Measurements from ENCODE around the gene NBDY.
"Not testable (repeated sequence)": the region's sequence is repeated elsewhere in the genome, so short reads cannot be mapped to it uniquely, and the experiment has no call there.

NBDY gene

GRCh38 chrX:56764975-56765791 is 36.1 kb downstream of the NBDY start:
- DNase-seq, result no peak

DNA sequence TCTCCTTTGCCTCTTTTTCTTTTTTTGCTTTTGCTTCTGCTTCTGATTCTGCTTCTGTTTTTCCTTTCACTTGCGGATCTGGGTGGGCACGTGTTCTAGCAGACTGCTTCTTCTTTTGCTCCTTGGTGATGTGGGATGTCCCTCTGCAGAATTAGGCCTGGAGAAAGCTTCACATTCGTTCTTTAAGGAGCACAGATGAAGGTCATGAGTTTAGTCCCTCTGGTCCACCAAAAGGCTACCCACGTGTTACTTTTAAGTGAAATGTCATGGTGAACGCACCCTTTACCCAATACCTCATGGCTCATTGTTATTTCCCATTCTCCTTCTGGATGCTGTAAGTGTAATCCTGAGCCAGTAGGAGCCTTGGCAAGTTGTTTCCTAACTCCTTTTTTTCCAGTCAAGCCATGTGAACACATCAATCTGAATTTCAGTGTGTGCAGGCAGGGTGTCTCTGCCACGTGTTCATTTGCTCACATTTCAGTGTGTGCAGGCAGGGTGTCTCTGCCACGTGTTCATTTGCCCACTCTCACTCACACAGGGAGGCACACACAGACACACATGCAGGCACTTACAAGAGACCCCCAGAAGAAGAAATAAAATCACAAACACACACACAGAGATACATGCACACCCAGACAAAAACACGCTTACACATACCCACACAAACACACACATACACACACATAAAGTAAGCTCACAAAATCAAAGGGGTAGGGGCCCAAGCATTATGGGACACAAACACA is 36.9 kb downstream of the NBDY start:
- DNase-seq, result no peak

- no peak for DNase-seq
Measured at GRCh38 chrX:56766554-56767347, 37.7 kb downstream of the NBDY start.

GRCh38 chrX:56767348-56768119 is 38.5 kb downstream of the NBDY start:
- DNase-seq, result not testable (repeated sequence)

- not testable (repeated sequence) for DNase-seq
Measured at GRCh38 chrX:56768120-56768660, 39.1 kb downstream of the NBDY start.

GRCh38 chrX:56772675-56773521 is 43.9 kb downstream of the NBDY start:
- DNase-seq, result not testable (repeated sequence)

DNA sequence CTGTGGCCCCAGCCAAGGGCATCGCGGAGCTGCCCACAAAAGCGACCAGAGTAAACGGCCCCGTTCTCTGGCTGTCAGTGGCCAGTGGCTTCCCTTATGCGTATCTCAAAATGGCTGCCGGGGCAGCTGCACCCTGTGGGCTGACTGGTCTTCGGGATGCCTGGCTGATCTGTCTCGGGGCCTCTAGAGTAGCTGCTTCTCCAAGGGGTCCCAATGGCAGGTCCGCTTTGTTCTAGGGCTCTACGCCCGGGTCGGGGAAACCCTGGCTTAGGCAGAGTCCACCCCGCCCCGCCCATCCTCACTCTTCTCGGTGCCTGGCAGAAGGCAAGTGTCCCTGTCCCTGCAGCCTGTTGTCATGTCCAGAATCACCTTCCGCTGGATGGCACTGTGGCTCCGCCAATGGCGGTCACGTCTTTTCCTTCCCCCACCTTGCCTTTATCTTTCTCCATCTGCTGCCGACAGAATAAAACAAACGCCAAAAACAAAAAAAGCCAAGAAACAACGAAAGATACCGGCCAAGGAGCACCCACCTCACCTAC is 44.5 kb downstream of the NBDY start:
- not testable (repeated sequence) for DNase-seq

DNA sequence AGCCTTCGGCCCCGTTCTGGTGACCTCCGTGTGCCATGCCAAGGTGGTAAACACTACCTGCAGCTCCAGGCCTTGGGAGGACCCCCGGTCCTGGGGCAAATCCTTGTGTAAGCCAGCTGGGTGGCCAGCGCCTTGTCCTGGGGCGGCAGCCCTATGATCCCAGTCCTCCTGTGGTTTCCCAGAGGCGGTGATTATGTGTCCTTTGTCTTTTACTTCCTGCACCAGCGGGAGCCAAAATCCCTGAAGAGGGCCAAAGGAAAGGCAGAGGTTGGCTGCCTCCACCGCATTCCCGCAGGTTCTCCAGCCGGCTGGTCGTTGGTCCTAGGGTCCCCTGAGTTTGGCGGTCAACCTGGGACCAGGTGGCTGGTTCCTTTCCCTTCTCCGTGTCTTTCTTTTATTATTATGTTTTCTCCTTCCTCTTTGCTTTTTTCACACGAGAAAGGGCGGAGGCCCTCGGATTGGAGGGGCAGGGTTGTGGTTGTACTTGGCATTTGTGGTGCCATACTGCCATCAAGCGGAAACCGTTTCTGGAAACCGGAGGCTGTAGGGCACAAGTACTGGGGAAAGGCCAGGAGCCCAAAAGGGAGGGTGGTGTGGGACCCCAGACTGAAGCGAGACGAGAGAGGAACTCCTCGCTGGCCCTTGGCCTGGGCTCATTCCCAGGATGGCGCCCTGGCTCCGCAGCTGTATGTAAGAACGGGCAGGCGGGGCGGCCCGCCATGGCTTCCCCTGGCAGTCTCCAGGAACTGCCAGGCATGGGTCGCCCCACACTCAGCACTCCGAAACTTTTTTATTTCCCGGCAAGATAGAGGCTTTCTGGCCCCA is 49.3 kb downstream of the NBDY start:
- DNase-seq, result not testable (repeated sequence)

- DNase-seq, result not testable (repeated sequence)
Measured at GRCh38 chrX:56778924-56779468, 50.0 kb downstream of the NBDY start.

- DNase-seq, result not testable (repeated sequence)
Measured at GRCh38 chrX:56780681-56781649, 51.9 kb downstream of the NBDY start.

DNA sequence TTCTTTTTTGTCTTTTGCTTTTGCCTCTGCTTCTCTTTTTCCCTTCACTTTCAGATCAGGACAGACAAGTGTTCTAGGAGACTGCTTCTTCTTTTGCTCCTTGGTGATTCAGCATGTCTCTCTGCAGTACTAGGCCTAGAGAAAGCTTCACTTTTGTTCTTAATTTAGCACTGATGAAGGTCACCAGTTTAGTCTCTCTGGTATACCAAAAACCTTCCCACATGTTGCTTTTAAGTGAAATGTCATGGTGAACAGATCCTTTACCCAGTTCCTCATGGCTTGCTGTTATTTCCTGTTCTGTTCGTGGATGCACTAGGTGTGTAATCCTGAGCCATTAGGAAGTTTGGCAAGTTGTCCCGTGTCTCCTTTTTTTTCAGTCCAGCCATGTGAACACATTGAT is 53.3 kb downstream of the NBDY start:
- no peak for DNase-seq

- no peak for DNase-seq
Measured at GRCh38 chrX:56782791-56783449, 53.9 kb downstream of the NBDY start.

DNA sequence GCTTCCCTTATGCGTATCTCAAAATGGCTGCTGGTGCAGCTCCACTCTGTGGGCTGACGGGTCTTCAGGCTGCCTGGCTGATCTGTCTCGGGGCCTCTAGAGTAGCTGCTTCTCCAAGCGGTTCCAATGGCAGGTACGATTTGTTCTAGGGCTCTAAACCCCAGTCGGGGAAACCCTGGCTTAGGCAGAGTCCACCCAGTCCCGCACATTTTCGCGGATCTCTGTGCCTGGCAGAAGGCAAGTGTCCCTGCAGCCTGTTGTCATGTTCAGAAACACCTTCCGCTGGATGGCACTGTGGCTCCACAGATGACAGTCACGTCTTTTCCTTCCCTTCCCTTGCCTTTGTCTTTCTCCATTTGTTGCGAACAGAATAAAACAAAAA is 54.4 kb downstream of the NBDY start:
- DNase-seq, result no peak

DNA sequence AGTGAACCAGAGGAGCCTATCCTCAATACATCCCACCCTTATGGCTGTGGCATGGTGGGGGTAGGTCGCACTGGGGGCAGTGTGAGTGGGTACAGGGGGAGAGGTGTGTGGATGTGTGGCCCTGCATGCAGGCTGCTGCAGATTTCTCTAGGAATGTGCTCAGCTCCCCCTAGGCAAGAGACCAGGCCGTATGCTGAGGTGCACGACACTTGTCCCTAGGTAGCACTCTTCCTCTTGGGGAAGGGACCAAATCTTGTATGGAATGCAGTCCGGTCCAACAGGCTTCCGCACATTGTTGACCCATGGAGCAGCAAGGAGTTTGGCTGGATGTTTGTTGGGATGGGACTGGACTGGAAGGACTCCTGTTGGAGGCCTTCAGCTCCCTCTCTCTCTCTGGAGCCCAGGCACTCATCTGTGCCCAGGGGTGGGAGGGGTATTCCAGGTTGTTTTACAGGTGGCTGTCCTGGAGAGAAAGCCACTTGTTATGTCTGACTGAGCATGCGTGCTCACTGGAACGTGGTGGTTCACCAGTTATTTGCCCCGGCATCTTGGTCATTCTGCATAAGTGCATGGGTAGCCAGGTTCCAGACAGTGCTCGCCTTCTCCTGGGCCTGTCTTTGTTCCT is 55.1 kb downstream of the NBDY start:
- no peak for DNase-seq

- DNase-seq, result no peak
Measured at GRCh38 chrX:56784666-56785065, 55.6 kb downstream of the NBDY start.

- no peak for DNase-seq
Measured at GRCh38 chrX:56785442-56785841, 56.4 kb downstream of the NBDY start.

All from activated CD4-positive, alpha-beta T cell treated with anti-CD3 and anti-CD28 coated beads for 1 hour (primary cell).